Erythroblast (primary cell): ENCODE data around the gene CITED1.

Experiments used
- GATA1 ChIP-seq: IDR thresholded peaks from 2 replicates; pipeline ENCODE4 v1.6.1; 2011; ENCODE audit warnings: low read depth, mild to moderate bottlenecking, control low read depth, low read length, moderate library complexity
- POLR2A ChIP-seq: IDR thresholded peaks from 2 replicates; pipeline ENCODE4 v1.6.1; 2011; ENCODE audit warnings: mild to moderate bottlenecking, low read length

GRCh38 chrX:72265263-72265662, 40.5 kb downstream of the CITED1 start:
- TF ChIP-seq POLR2A, result no peak
- no peak for TF ChIP-seq GATA1
